ENCODE measurements around the gene FGD2. TPM values are rescaled to one million over a fixed set of nuclear protein-coding genes. Genes with fewer than 3 reads are reported as not detected.

FGD2 gene
- total RNA-seq, 1 experiment from 2014 or later: 0.13 TPM

GRCh38 chr6:37025621-37026466 is 20.4 kb downstream of the FGD2 start:
- no peak overlapping the region for H3K4ac ChIP-seq (ENCODE audit: low read depth, low read length)
- WGBS (ENCODE audit: extremely low coverage, insufficient read length, low lambda C conversion rate): no CpG with 5 or more reads among the region's 24 CpGs
- no peak overlapping the region for H3K27ac ChIP-seq (ENCODE audit: insufficient read length, low read depth, low read length)
- H2AFZ ChIP-seq (ENCODE audit: low read length): no peak overlapping the region
- no peak overlapping the region for H3K4me2 ChIP-seq (ENCODE audit: insufficient read depth, insufficient read length, low read length)
- H3K23me2 ChIP-seq (ENCODE audit: insufficient read length, low read depth, low read length, poor library complexity, severe bottlenecking): no peaks in the 10 kb centered on the region
- H2AK5ac ChIP-seq (ENCODE audit: insufficient read length, low read length): no peak overlapping the region
- H4K5ac ChIP-seq (ENCODE audit: insufficient read length, low read depth, low read length): no peak overlapping the region
- no peaks in the 10 kb centered on the region for H3K27me3 ChIP-seq (ENCODE audit: insufficient read depth, low read length)
- no peaks in the 10 kb centered on the region for H3K27me3 Mint-ChIP-seq (ENCODE audit: low read depth)
- peak overlapping the region in 1 of 3 experiments; percentile 32; a peak in 2 of 7 replicates for H3K27ac Mint-ChIP-seq
- H3K14ac ChIP-seq (ENCODE audit: insufficient read depth, low read length): no peak overlapping the region; the same call in 1 of the 2 replicates
- peaks cover 15 to 28% of the 10 kb centered on the region in 2 experiments for H3K4me1 Mint-ChIP-seq
- H3K9ac ChIP-seq (ENCODE audit: extremely low read depth, insufficient read length, low read length): no peak overlapping the region
- no peaks in the 10 kb centered on the region for H3K79me2 ChIP-seq (ENCODE audit: insufficient read depth, low read length)
- H3K23ac ChIP-seq (ENCODE audit: insufficient read length, low read depth, low read length): no peak overlapping the region
- H3K9me3 ChIP-seq (ENCODE audit: control insufficient read depth, low read depth, low read length): no peaks in the 10 kb centered on the region
- peaks cover 1% of the 10 kb centered on the region; the same call in 1 of the 2 replicates for H3K4me1 ChIP-seq (ENCODE audit: insufficient read depth, low read length)
- no peak overlapping the region for H4K8ac ChIP-seq (replicated peaks; ENCODE audit: insufficient read length, low read depth, low read length)
- no peak overlapping the region for H2BK20ac ChIP-seq (ENCODE audit: low read depth, low read length, poor library complexity, severe bottlenecking)
- H3K18ac ChIP-seq (ENCODE audit: insufficient read length, low read depth, low read length): no peak overlapping the region
- H3K36me3 Mint-ChIP-seq (ENCODE audit: insufficient read depth in 1 of 3, low read depth in 3 of 3): peaks cover 0 to 9% (median 4%) of the 10 kb centered on the region in 3 experiments; a peak in 6 of 7 replicates
- H2BK5ac ChIP-seq (ENCODE audit: insufficient read length, low read length): no peak overlapping the region
- no peak overlapping the region for H4K91ac ChIP-seq (ENCODE audit: insufficient read length, low read depth, low read length)
- no peak overlapping the region for H2BK120ac ChIP-seq (ENCODE audit: low read depth, low read length, poor library complexity, severe bottlenecking)
- H2BK12ac ChIP-seq (ENCODE audit: insufficient read length, low read depth, low read length): no peak overlapping the region
- no peak overlapping the region for H2BK15ac ChIP-seq (ENCODE audit: low read depth, low read length)
- H3K9me3 Mint-ChIP-seq: peaks cover 7 to 8% of the 10 kb centered on the region in 2 experiments
- DNase-seq: no peak
- H4K20me1 ChIP-seq (ENCODE audit: control insufficient read depth, insufficient read depth, insufficient read length): peaks cover 1% of the 10 kb centered on the region
- H3K4me3 Mint-ChIP-seq: no peak overlapping the region
- no peak overlapping the region for H3K56ac ChIP-seq (ENCODE audit: insufficient read length, low read depth, low read length)
- H3T11ph ChIP-seq (ENCODE audit: low read length): no peak overlapping the region
- TF ChIP-seq, protein P1, sequence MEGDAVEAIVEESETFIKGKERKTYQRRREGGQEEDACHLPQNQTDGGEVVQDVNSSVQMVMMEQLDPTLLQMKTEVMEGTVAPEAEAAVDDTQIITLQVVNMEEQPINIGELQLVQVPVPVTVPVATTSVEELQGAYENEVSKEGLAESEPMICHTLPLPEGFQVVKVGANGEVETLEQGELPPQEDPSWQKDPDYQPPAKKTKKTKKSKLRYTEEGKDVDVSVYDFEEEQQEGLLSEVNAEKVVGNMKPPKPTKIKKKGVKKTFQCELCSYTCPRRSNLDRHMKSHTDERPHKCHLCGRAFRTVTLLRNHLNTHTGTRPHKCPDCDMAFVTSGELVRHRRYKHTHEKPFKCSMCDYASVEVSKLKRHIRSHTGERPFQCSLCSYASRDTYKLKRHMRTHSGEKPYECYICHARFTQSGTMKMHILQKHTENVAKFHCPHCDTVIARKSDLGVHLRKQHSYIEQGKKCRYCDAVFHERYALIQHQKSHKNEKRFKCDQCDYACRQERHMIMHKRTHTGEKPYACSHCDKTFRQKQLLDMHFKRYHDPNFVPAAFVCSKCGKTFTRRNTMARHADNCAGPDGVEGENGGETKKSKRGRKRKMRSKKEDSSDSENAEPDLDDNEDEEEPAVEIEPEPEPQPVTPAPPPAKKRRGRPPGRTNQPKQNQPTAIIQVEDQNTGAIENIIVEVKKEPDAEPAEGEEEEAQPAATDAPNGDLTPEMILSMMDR (conservative IDR thresholded peaks at IDR 0.05): no peak
- H3K79me1 ChIP-seq (ENCODE audit: insufficient read depth, low read depth, low read length, poor library complexity, severe bottlenecking): no peaks in the 10 kb centered on the region
